GM13977 (cell line): Measurements from ENCODE around the gene CAMTA1.

Experiments used
- DNase-seq: peaks from one replicate; pipeline ENCODE4 v3.0.0; 2012; ENCODE audit warnings: low spot score
- CTCF ChIP-seq: IDR thresholded peaks from 2 replicates; pipeline ENCODE4 v1.5.1; 2012; ENCODE audit warnings: mild to moderate bottlenecking, control low read depth; ENCODE audit not compliant: insufficient read depth; ENCODE audit errors: extremely low read depth, missing control alignments
- in situ Hi-C: fragments of 300-500 bp; cut with MboI; formaldehyde crosslinking; loops from one replicate; pipeline ENCODE4 v1.12.0; 2022; ENCODE audit warnings: low sequenced_read_pairs, low pct_unique_long_range_greater_than_20kb, mixed read lengths, inconsistent platforms; ENCODE audit not compliant: unreplicated experiment

Gene CAMTA1

GRCh38 chr1:6960291-6960811, 175.1 kb downstream of the CAMTA1 start:
- no peak for TF ChIP-seq CTCF
- in situ Hi-C loops: no loop called here
- no peak for DNase-seq

- TF ChIP-seq CTCF: no peak
- no peak for DNase-seq
- in situ Hi-C loops: no loop called here
Measured at GRCh38 chr1:6960860-6961259, 175.6 kb downstream of the CAMTA1 start.

- in situ Hi-C loops: no loop called here
- DNase-seq: no peak
- TF ChIP-seq CTCF: no peak
Measured at GRCh38 chr1:6961289-6961688, 176.0 kb downstream of the CAMTA1 start.

GRCh38 chr1:6961905-6962477, 176.7 kb downstream of the CAMTA1 start:
- TF ChIP-seq CTCF: no peak

GRCh38 chr1:6962478-6962995, 177.3 kb downstream of the CAMTA1 start:
- in situ Hi-C loops: no loop called here
- peak; percentile 54 for DNase-seq
- no peak for TF ChIP-seq CTCF

More at GRCh38 chr1:6961905-6962477, 176.7 kb downstream of the CAMTA1 start:
- no peak for DNase-seq
- in situ Hi-C loops: no loop called here

GRCh38 chr1:6962996-6963911, 178.0 kb downstream of the CAMTA1 start:
- DNase-seq: peak; percentile 71
- TF ChIP-seq CTCF: peak; percentile 6
- in situ Hi-C loops: no loop called here
